NT2/D1 (cell line): ENCODE results near the gene MGLL.
A peak's percentile ranks its signal among the peaks of the same experiment; 100 is the strongest.

Experiments
- DNase-seq: peaks from one replicate; pipeline ENCODE4 v3.0.0-alpha.2; 2011; ENCODE audit warnings: low read depth, low spot score
- H3K27me3 ChIP-seq: 2 replicates; pipeline ENCODE4 v1.6.0; 2011; ENCODE audit warnings: mild to moderate bottlenecking; ENCODE audit not compliant: insufficient read length, insufficient read depth
- H3K36me3 ChIP-seq: 2 replicates; pipeline ENCODE4 v1.6.1; 2011; ENCODE audit warnings: mild to moderate bottlenecking, low read length, mixed read lengths; ENCODE audit not compliant: insufficient read depth, insufficient read length
- H3K4me1 ChIP-seq: 2 replicates; pipeline ENCODE4 v1.5.1; 2011; ENCODE audit not compliant: insufficient read depth, insufficient read length
- H3K4me3 ChIP-seq: 2 replicates; pipeline ENCODE4 v1.5.1; 2011; ENCODE audit warnings: low read depth; ENCODE audit not compliant: insufficient read length
- H3K9ac ChIP-seq: 2 replicates; pipeline ENCODE4 v1.6.0; 2011; ENCODE audit warnings: low read depth; ENCODE audit not compliant: insufficient read length
- H3K9me3 ChIP-seq: 2 replicates; pipeline ENCODE4 v1.5.1; 2011; ENCODE audit warnings: mild to moderate bottlenecking, low read length; ENCODE audit not compliant: insufficient read depth
- SUZ12 ChIP-seq: IDR thresholded peaks from 2 replicates; pipeline ENCODE4 v1.6.1; 2011; ENCODE audit not compliant: insufficient read length, insufficient read depth; ENCODE audit errors: extremely low read depth
- YY1 ChIP-seq: IDR thresholded peaks from 2 replicates; pipeline ENCODE4 v1.6.1; 2011; ENCODE audit not compliant: insufficient read length, insufficient read depth
- ZNF274 ChIP-seq: IDR thresholded peaks from 2 replicates; pipeline ENCODE4 v1.6.1; 2011; ENCODE audit warnings: mild to moderate bottlenecking, low read depth, low read length

MGLL gene

DNA sequence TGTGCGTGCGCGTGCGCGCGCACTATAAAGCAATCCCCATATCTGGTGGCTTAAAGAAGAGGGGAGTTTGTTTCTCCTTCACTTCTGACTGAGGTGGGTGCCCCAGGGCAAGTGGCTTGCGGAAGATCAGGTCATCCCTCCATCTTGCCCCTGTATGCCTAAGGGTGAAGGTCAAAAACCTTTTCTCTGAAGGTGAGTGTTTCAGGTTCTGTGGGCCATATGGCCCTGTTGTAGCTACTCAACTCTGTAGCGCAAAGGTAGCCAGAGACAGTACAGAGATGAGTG, 144.1 kb downstream of the MGLL start:
- H3K4me1 ChIP-seq, result peaks cover 15% of the 10 kb centered on the region
- no peak for TF ChIP-seq YY1
- no peak for TF ChIP-seq SUZ12
- TF ChIP-seq ZNF274, result no peak
- no peak for DNase-seq

GRCh38 chr3:127677541-127678314, 144.6 kb downstream of the MGLL start:
- Histone ChIP-seq H3K9ac (no peak overlapping the region), H3K36me3 (no peaks in the 10 kb centered on the region), H3K4me1 (peaks cover 15% of the 10 kb centered on the region), H3K4me3 (no peak overlapping the region), H3K9me3 (no peaks in the 10 kb centered on the region), H3K27me3 (peaks cover 20% of the 10 kb centered on the region)
- TF ChIP-seq SUZ12 (no peak), YY1 (no peak), ZNF274 (no peak)
- DNase-seq, result no peak

More for the DNA sequence above, 144.1 kb downstream of the MGLL start:
- no peaks in the 10 kb centered on the region for H3K9me3 ChIP-seq
- H3K4me3 ChIP-seq, result no peak overlapping the region
- no peaks in the 10 kb centered on the region for H3K36me3 ChIP-seq
- H3K27me3 ChIP-seq, result peaks cover 19% of the 10 kb centered on the region
- no peak overlapping the region for H3K9ac ChIP-seq

- Histone ChIP-seq H3K27me3 (peaks cover 25% of the 10 kb centered on the region), H3K36me3 (no peaks in the 10 kb centered on the region), H3K9ac (no peak overlapping the region), H3K4me1 (peaks cover 15% of the 10 kb centered on the region), H3K9me3 (no peaks in the 10 kb centered on the region), H3K4me3 (no peak overlapping the region)
- DNase-seq, result no peak
- TF ChIP-seq ZNF274, result no peak
- TF ChIP-seq SUZ12, result no peak
- TF ChIP-seq YY1, result no peak
Observed at GRCh38 chr3:127676921-127677351, 145.4 kb downstream of the MGLL start.

DNA sequence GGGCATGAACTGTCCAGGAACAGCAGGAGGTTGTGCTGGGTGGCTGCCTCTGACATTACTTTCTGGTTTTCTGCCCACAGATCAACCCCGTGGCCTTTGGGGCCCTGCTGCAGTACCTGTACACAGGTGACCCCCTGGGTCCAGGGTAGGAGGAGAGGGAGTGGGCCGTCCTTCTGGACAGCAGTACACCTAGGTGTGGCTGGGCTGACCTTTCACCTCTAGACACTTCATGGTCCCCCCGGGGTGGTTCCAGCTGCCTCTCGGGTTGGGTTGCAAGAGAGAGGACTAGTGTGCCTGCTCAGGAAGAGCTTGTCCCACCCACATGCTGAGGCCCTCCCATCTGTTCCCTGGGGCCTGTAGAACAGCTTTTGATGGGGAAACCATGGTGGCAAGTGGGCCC, 145.9 kb downstream of the MGLL start:
- Histone ChIP-seq H3K27me3 (peaks cover 28% of the 10 kb centered on the region), H3K4me3 (no peak overlapping the region), H3K4me1 (peaks cover 19% of the 10 kb centered on the region), H3K9ac (no peak overlapping the region), H3K9me3 (no peaks in the 10 kb centered on the region), H3K36me3 (no peaks in the 10 kb centered on the region)
- TF ChIP-seq YY1, result no peak
- no peak for TF ChIP-seq SUZ12
- no peak for TF ChIP-seq ZNF274
- no peak for DNase-seq

- H3K9ac ChIP-seq, result no peak overlapping the region
- TF ChIP-seq YY1 (no peak), SUZ12 (no peak), ZNF274 (no peak)
- H3K9me3 ChIP-seq, result no peaks in the 10 kb centered on the region
- peaks cover 29% of the 10 kb centered on the region for H3K27me3 ChIP-seq
- H3K36me3 ChIP-seq, result no peaks in the 10 kb centered on the region
- DNase-seq, result no peak
- H3K4me3 ChIP-seq, result no peak overlapping the region
- H3K4me1 ChIP-seq, result peaks cover 19% of the 10 kb centered on the region
Observed at GRCh38 chr3:127675651-127676391, 146.5 kb downstream of the MGLL start.

DNA sequence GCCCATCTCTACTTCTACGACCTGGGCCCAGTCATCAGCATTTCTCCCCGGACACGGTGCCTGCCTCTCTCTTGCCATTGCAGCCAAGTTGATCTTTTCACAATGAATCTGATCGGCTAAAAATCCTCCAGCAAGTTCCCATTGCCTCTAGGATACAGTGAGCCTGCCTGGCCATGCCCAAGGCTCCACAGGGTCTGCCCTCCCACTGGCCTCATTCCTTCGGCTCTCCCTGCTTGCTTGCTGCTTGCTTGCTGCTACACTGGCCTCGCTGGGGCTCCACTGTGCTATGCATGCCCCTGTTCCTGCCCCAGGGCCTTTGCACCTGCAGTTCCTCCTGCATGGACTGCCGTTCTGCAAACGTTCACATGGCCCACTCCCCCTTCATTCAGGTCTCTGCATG, 147.5 kb downstream of the MGLL start:
- no peaks in the 10 kb centered on the region for H3K36me3 ChIP-seq
- no peaks in the 10 kb centered on the region for H3K9me3 ChIP-seq
- H3K4me1 ChIP-seq, result peaks cover 19% of the 10 kb centered on the region
- H3K9ac ChIP-seq, result no peak overlapping the region
- TF ChIP-seq YY1, result no peak
- no peak for TF ChIP-seq SUZ12
- TF ChIP-seq ZNF274, result no peak
- peaks cover 29% of the 10 kb centered on the region for H3K27me3 ChIP-seq
- DNase-seq, result no peak
- no peak overlapping the region for H3K4me3 ChIP-seq

- TF ChIP-seq ZNF274, result no peak
- no peak for TF ChIP-seq SUZ12
- no peak for TF ChIP-seq YY1
- Histone ChIP-seq H3K27me3 (peaks cover 29% of the 10 kb centered on the region), H3K9ac (peak overlapping the region; percentile 86), H3K4me1 (peaks cover 19% of the 10 kb centered on the region), H3K4me3 (peak overlapping the region; percentile 89), H3K9me3 (no peaks in the 10 kb centered on the region), H3K36me3 (no peaks in the 10 kb centered on the region)
- no peak for DNase-seq
Observed at GRCh38 chr3:127674101-127674721, 148.1 kb downstream of the MGLL start.
